ENCODE data around the gene ANO9.

ANO9 gene

DNA sequence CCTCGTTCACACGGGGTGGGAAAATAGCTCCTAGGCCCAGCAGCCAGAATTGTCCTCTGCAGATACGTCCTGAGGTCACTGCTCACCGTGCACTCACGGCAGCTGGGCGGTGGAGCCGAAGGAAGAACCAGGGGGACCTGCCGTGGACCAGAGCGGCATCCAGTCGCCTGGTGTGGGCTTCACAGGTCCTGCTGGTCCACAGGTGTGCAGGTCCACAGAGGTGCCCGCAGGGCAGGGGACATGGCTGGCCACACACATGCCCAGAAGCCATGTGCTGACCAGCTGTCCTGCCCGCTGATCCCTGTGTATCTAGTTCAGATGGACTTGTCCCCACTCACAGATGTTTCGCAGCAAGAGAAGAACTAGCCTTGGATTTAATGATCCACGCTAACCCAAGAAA is 58.4 kb downstream of the ANO9 start:
- TF ChIP-seq, protein P1, sequence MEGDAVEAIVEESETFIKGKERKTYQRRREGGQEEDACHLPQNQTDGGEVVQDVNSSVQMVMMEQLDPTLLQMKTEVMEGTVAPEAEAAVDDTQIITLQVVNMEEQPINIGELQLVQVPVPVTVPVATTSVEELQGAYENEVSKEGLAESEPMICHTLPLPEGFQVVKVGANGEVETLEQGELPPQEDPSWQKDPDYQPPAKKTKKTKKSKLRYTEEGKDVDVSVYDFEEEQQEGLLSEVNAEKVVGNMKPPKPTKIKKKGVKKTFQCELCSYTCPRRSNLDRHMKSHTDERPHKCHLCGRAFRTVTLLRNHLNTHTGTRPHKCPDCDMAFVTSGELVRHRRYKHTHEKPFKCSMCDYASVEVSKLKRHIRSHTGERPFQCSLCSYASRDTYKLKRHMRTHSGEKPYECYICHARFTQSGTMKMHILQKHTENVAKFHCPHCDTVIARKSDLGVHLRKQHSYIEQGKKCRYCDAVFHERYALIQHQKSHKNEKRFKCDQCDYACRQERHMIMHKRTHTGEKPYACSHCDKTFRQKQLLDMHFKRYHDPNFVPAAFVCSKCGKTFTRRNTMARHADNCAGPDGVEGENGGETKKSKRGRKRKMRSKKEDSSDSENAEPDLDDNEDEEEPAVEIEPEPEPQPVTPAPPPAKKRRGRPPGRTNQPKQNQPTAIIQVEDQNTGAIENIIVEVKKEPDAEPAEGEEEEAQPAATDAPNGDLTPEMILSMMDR (conservative IDR thresholded peaks at IDR 0.05; ENCODE audit: low read depth, low read length), result no peak
- H3K4me3 ChIP-seq (ENCODE audit: low read length), result no peak overlapping the region
- DNase-seq (ENCODE audit: low read depth), result no peak

DNA sequence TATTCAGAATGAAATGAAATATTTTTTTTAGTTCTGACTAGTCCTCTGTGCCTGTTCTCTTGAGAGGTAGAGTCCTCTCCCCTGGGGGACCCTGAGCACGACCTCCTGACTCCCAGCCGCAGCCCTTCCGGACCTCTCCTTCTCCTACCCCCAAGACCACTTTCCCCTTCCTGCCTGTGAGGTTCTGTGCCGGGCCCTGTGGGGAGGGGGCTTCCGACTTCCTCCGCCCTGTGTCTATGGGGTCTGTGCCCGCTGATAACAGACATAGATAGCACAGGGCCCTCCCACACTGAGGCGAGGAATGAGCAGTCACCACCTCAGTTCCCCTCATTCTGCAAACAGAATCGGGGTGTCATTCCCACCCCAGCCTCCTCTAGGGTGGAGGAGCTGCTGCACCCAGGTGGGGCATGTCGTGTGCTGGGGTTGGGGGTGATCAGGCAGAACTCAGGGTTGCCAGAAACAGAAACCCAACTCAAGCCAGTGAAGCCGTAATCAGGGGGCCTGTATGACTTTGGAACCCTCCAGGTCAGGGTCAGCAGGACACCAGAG is 59.7 kb downstream of the ANO9 start:
- H3K4me3 ChIP-seq (ENCODE audit: low read length), result no peak overlapping the region
- DNase-seq (ENCODE audit: low read depth), result no peak
- TF ChIP-seq, protein P1 (conservative IDR thresholded peaks at IDR 0.05; ENCODE audit: low read depth, low read length), result no peak

DNA sequence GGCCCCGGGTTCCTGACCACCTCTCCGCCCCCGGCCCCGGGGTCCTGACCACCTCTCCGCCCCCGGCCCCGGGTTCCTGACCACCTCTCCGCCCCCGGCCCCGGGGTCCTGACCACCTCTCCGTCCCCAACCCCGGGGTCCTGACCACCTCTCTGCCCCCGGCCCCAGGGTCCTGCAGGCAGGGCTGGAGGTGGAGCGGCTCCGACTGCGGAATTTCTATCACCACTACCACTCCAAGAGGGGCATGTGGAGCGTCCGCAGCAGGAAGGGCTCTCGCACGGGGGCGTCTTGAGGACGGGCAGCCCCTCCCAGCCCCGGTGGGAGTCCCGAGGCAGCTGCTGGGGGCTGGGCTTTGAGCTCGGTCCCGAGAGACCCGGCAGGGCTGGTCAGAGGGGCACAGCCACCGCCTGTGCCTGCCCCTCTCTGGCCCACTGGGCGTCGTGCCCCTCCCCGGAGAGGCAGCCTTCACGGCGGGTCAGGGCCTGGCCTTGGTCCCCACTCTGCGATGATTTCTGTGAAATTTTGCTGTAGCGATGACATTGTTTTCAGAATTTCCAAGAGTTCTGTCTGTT is 60.2 kb downstream of the ANO9 start:
- H3K4me3 ChIP-seq (ENCODE audit: low read length), result no peak overlapping the region
- no peak for DNase-seq (ENCODE audit: low read depth)
- TF ChIP-seq, protein P1 (conservative IDR thresholded peaks at IDR 0.05; ENCODE audit: low read depth, low read length), result no peak

DNA sequence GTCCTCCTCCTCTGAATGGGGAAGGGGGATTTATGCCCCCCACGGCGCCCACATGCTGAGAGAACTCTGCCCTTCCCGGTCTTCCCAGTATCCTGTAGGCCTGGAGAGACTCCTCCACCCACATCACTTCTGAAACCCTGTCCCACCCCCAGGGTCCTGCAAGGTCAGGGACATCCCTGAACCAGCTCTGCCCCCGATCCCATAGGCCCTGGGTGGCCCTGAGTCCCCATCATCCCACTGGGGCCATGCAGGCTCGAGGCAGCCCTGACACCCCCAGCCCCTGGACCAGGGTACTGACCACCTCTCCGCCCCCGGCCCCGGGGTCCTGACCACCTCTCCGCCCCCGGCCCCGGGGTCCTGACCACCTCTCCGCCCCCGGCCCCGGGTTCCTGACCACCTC is 60.8 kb downstream of the ANO9 start:
- TF ChIP-seq, protein P1 (conservative IDR thresholded peaks at IDR 0.05; ENCODE audit: low read depth, low read length), result no peak
- no peak overlapping the region for H3K4me3 ChIP-seq (ENCODE audit: low read length)
- DNase-seq (ENCODE audit: low read depth), result no peak

DNA sequence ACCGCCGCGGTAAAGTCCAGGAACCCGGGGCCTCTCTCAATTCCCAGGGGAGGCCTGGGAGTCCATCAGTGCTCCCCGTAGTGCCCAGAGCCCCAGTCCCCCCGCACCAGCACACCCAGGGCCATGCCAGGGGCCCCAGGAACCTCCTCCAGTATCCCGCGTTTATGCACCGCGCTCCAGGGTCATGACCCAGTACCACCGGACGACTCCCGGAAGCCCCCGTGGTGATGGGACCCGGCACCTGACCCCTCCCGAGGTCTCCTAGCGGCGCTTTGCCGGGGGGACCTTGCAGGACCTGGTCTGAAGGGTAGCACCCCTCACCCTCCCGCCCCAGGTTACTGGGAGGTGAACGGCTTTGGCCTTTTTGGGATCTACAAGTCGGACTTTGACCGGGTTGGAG is 61.3 kb downstream of the ANO9 start:
- DNase-seq (ENCODE audit: low read depth), result no peak
- no peak overlapping the region for H3K4me3 ChIP-seq (ENCODE audit: low read length)
- TF ChIP-seq, protein P1 (conservative IDR thresholded peaks at IDR 0.05; ENCODE audit: low read depth, low read length), result no peak

DNA sequence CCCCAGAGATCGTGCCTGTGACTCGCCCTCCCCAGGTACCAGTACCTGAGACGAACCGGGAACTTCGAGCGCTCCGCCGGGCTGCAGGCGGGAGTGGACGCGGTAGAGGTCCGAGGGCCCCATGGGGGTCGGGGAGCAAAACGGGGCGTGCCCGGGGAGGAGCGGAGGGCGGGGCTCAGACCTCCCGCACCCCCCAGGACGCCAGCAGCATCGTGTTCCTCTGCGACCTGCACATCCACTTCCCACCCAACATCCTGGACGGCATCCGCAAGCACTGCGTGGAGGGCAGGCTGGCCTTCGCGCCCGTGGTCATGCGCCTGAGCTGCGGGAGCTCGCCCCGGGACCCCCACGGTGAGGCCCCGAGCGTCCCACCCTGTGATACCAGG is 61.7 kb downstream of the ANO9 start:
- H3K4me3 ChIP-seq (ENCODE audit: low read length), result no peak overlapping the region
- TF ChIP-seq, protein P1 (conservative IDR thresholded peaks at IDR 0.05; ENCODE audit: low read depth, low read length), result no peak
- no peak for DNase-seq (ENCODE audit: low read depth)

All from retinal pigment epithelial cell (primary cell).